Liver (tissue), 9 donors: ENCODE measurements around the gene SWSAP1. TPM values are rescaled to one million over a fixed set of nuclear protein-coding genes. Genes with fewer than 3 reads are reported as not detected.
A peak's percentile ranks its signal among the peaks of the same experiment; 100 is the strongest.

Source experiments
- DNase-seq: peaks from one replicate; pipeline ENCODE4 v3.0.0-alpha.2; 2017; ENCODE audit warnings: low spot score
- H3K27ac ChIP-seq, 2 donors: one replicate each; pipeline ENCODE4 v1.7.0; 2013; ENCODE audit warnings: inconsistent platforms in 2 of 2, low read length in 2 of 2, control low read depth in 1 of 2, low read depth in 1 of 2, mild to moderate bottlenecking in 1 of 2
- H3K27me3 ChIP-seq, 4 donors: one replicate each; pipeline versions ENCODE4 v1.6.1 to v1.7.0; 2013; ENCODE audit warnings: low read length in 3 of 4, inconsistent platforms in 1 of 4, mild to moderate bottlenecking in 1 of 4, moderate library complexity in 1 of 4; ENCODE audit not compliant: control insufficient read depth in 4 of 4, insufficient read depth in 4 of 4
- H3K36me3 ChIP-seq, 4 donors: one replicate each; pipeline versions ENCODE4 v1.6.1 to v1.7.0; 2013; ENCODE audit warnings: low read length in 3 of 4, mild to moderate bottlenecking in 3 of 4, low read depth in 1 of 4, moderate library complexity in 1 of 4; ENCODE audit not compliant: control insufficient read depth in 4 of 4, insufficient read depth in 3 of 4
- H3K4me1 ChIP-seq, 4 donors: one replicate each; pipeline versions ENCODE4 v1.6.1 to v1.7.0; 2013; ENCODE audit warnings: low read length in 3 of 4, mild to moderate bottlenecking in 3 of 4, moderate library complexity in 1 of 4; ENCODE audit not compliant: control insufficient read depth in 4 of 4, insufficient read depth in 4 of 4
- H3K4me3 ChIP-seq, 3 donors: one replicate each; pipeline versions ENCODE4 v1.6.1 to v1.7.0; 2013; ENCODE audit warnings: low read length in 3 of 3, control low read depth in 1 of 3, low read depth in 1 of 3, mild to moderate bottlenecking in 1 of 3
- H3K9ac ChIP-seq, 2 donors: one replicate each; pipeline ENCODE4 v1.7.0; 2013; ENCODE audit warnings: low read length in 2 of 2, mild to moderate bottlenecking in 2 of 2, moderate library complexity in 2 of 2, control low read depth in 1 of 2, low read depth in 1 of 2
- H3K9me3 ChIP-seq, 4 donors: one replicate each; pipeline versions ENCODE4 v1.6.1 to v1.7.0; 2013; ENCODE audit warnings: low read length in 3 of 4; ENCODE audit not compliant: control insufficient read depth in 4 of 4
- CTCF ChIP-seq: fragments of 150-350 bp; IDR thresholded peaks from 2 replicates; pipeline ENCODE4 v1.5.1; 2017; ENCODE audit warnings: improper control_type of control experiment, low read depth, low read length; ENCODE audit not compliant: missing input control
- FOXA1 ChIP-seq: IDR thresholded peaks from 2 replicates; pipeline ENCODE4 v1.6.1; 2016; ENCODE audit warnings: antibody characterized with exemption
- FOXA2 ChIP-seq: IDR thresholded peaks from 2 replicates; pipeline ENCODE4 v1.6.1; 2016; ENCODE audit warnings: antibody characterized with exemption
- GABPA ChIP-seq, 2 donors: IDR thresholded peaks in 1 of 2; conservative IDR thresholded peaks in 1 of 2; 2 replicates each; pipeline ENCODE4 v1.6.1; 2016; ENCODE audit warnings: antibody characterized with exemption in 2 of 2, mild to moderate bottlenecking in 1 of 2, moderate library complexity in 1 of 2
- HNF4G ChIP-seq: IDR thresholded peaks from 2 replicates; pipeline ENCODE4 v1.6.1; 2016; ENCODE audit warnings: antibody characterized with exemption
- JUND ChIP-seq, 2 donors: IDR thresholded peaks; 2 replicates each; pipeline ENCODE4 v1.6.1; 2016; ENCODE audit warnings: antibody characterized with exemption in 2 of 2
- MAX ChIP-seq: IDR thresholded peaks from 2 replicates; pipeline ENCODE4 v1.6.1; 2016; ENCODE audit warnings: antibody characterized with exemption
- RXRA ChIP-seq, 2 donors: IDR thresholded peaks; 2 replicates each; pipeline ENCODE4 v1.6.1; 2017 to 2018; ENCODE audit warnings: antibody characterized with exemption in 2 of 2, mild to moderate bottlenecking in 1 of 2
- SP1 ChIP-seq: IDR thresholded peaks from 2 replicates; pipeline ENCODE4 v1.6.1; 2018; ENCODE audit warnings: antibody characterized with exemption, mild to moderate bottlenecking
- TAF1 ChIP-seq: conservative IDR thresholded peaks from 2 replicates; pipeline ENCODE4 v1.6.1; 2016; ENCODE audit warnings: antibody characterized with exemption, mild to moderate bottlenecking
- YY1 ChIP-seq: IDR thresholded peaks from 2 replicates; pipeline ENCODE4 v1.6.1; 2016; ENCODE audit warnings: antibody characterized with exemption, mild to moderate bottlenecking
- ZBTB33 ChIP-seq: IDR thresholded peaks from 2 replicates; pipeline ENCODE4 v1.6.1; 2016; ENCODE audit warnings: antibody characterized with exemption
- WGBS: extraction: QIAGEN DNeasy Blood & Tissue Kit; methylation state at CpG from one replicate; pipeline ENCODE4 v1.1.7; 2013; 5-methylcytosine and 5-hydroxymethylcytosine counted together
- polyA plus RNA-seq, 2 donors: library from polyadenylated mRNA; stranded (reverse) in 1 of 2; unstranded in 1 of 2; fragments of 200-250 nt in 1 of 2; fragments of >200 nt in 1 of 2; fragmentation: Nextera tagmentation in 1 of 2; extraction: Ambion mirVana in 1 of 2; gene quantifications; one replicate each; pipeline versions ENCODE4 v1.2.1 to v1.2.3, GENCODE V29; 2013 to 2015
- total RNA-seq, 2 donors: library from RNA; depleted of rRNA; stranded (reverse); fragments of >200 nt; gene quantifications; one replicate each; pipeline ENCODE4 v1.2.3, GENCODE V29; 2014
- TF ChIP-seq, protein P1 (sequence below): IDR thresholded peaks from 2 replicates; pipeline ENCODE4 v1.6.1; 2016; ENCODE audit warnings: antibody characterized with exemption, mild to moderate bottlenecking
- donor health status: healthy.
- donor health status: healthy.
- donor health status: healthy.
- donor health status: healthy.
- donor health status: healthy.

Gene SWSAP1
- total and polyA plus RNA-seq, 4 donors: 0.98 to 6.4 (median 1.7) TPM

DNA sequence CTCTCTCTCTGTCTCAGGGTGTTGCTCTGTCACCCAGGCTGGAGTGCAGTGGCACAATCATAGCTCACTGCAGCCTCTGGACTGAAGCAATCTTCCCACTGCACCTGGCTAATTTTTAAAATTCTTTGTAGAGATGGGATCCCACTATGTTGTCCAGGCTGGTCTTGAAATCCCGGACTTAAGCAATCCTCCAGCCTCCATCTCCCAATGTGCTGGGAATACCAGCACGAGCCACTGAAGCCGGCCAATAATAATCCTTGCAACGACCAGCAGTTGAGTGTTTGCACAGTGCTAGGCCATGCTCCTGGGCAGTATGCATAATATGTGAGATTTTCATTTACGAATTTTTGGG lies 10.3 kb downstream of the SWSAP1 start:
- WGBS: 90% methylated on average over 5 of the region's 5 CpGs
- no peak for DNase-seq
- H3K4me1 ChIP-seq: peaks cover 5 to 36% (median 21%) of the 10 kb centered on the region in 4 donors
- H3K27me3 ChIP-seq: no peaks in the 10 kb centered on the region
- H3K9me3 ChIP-seq: no peaks in the 10 kb centered on the region
- no peak overlapping the region for H3K9ac ChIP-seq
- TF ChIP-seq SP1: no peak
- TF ChIP-seq FOXA2: no peak
- TF ChIP-seq FOXA1: no peak
- no peak for TF ChIP-seq GABPA (IDR thresholded peaks at IDR 0.05 in 1 of 2, conservative IDR thresholded peaks at IDR 0.05 in 1 of 2)
- no peak for TF ChIP-seq TAF1
- TF ChIP-seq JUND (IDR thresholded peaks at IDR 0.05): no peak
- TF ChIP-seq, protein P1, sequence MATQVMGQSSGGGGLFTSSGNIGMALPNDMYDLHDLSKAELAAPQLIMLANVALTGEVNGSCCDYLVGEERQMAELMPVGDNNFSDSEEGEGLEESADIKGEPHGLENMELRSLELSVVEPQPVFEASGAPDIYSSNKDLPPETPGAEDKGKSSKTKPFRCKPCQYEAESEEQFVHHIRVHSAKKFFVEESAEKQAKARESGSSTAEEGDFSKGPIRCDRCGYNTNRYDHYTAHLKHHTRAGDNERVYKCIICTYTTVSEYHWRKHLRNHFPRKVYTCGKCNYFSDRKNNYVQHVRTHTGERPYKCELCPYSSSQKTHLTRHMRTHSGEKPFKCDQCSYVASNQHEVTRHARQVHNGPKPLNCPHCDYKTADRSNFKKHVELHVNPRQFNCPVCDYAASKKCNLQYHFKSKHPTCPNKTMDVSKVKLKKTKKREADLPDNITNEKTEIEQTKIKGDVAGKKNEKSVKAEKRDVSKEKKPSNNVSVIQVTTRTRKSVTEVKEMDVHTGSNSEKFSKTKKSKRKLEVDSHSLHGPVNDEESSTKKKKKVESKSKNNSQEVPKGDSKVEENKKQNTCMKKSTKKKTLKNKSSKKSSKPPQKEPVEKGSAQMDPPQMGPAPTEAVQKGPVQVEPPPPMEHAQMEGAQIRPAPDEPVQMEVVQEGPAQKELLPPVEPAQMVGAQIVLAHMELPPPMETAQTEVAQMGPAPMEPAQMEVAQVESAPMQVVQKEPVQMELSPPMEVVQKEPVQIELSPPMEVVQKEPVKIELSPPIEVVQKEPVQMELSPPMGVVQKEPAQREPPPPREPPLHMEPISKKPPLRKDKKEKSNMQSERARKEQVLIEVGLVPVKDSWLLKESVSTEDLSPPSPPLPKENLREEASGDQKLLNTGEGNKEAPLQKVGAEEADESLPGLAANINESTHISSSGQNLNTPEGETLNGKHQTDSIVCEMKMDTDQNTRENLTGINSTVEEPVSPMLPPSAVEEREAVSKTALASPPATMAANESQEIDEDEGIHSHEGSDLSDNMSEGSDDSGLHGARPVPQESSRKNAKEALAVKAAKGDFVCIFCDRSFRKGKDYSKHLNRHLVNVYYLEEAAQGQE: no peak
- no peak for TF ChIP-seq YY1
- no peak for TF ChIP-seq MAX
- no peak for TF ChIP-seq HNF4G
- no peaks in the 10 kb centered on the region for H3K36me3 ChIP-seq
- no peak overlapping the region for H3K4me3 ChIP-seq
- no peak overlapping the region for H3K27ac ChIP-seq

GRCh38 chr19:11387162-11388034 lies 12.9 kb downstream of the SWSAP1 start:
- Histone ChIP-seq H3K9ac (no peak overlapping the region), H3K4me3 (no peak overlapping the region), H3K36me3 (no peaks in the 10 kb centered on the region), H3K27me3 (no peaks in the 10 kb centered on the region), H3K27ac (no peak overlapping the region), H3K9me3 (peaks cover 0 to 5% (median 0%) of the 10 kb centered on the region in 4 donors), H3K4me1 (peaks cover 0 to 15% (median 7%) of the 10 kb centered on the region in 4 donors)
- 82% methylated on average over 19 of the region's 19 CpGs for WGBS
- no peak for DNase-seq
- no peak for TF ChIP-seq CTCF
- no peak for TF ChIP-seq ZBTB33
- TF ChIP-seq YY1: peak; percentile 24
- TF ChIP-seq RXRA (IDR thresholded peaks at IDR 0.05): no peak
